Muscle layer of duodenum (tissue), 2 donors: ENCODE data around the gene PRAMEF25.
"Not testable (repeated sequence)": the region's sequence is repeated elsewhere in the genome, so short reads cannot be mapped to it uniquely, and the experiment has no call there.

Experiments
- H3K27ac ChIP-seq: one replicate; pipeline ENCODE4 v1.7.0; 2013; ENCODE audit warnings: mild to moderate bottlenecking, low read length
- H3K27me3 ChIP-seq: one replicate; pipeline ENCODE4 v1.7.0; 2013; ENCODE audit warnings: low read depth, mild to moderate bottlenecking, control low read depth, low read length
- H3K36me3 ChIP-seq, 2 donors: one replicate each; pipeline ENCODE4 v1.7.0; 2013; ENCODE audit warnings: low read length in 2 of 2, control low read depth in 1 of 2, mild to moderate bottlenecking in 1 of 2; ENCODE audit not compliant: insufficient read depth in 2 of 2, control insufficient read depth in 1 of 2
- H3K4me1 ChIP-seq, 2 donors: one replicate each; pipeline ENCODE4 v1.7.0; 2013; ENCODE audit warnings: low read length in 2 of 2, mild to moderate bottlenecking in 2 of 2, control low read depth in 1 of 2, moderate library complexity in 1 of 2; ENCODE audit not compliant: insufficient read depth in 2 of 2, control insufficient read depth in 1 of 2
- H3K4me3 ChIP-seq, 2 donors: one replicate each; pipeline ENCODE4 v1.7.0; 2013; ENCODE audit warnings: low read length in 2 of 2, low read depth in 1 of 2, mild to moderate bottlenecking in 1 of 2
- H3K9me3 ChIP-seq, 2 donors: one replicate each; pipeline ENCODE4 v1.7.0; 2013; ENCODE audit warnings: low read length in 2 of 2, control low read depth in 1 of 2, mild to moderate bottlenecking in 1 of 2; ENCODE audit not compliant: control insufficient read depth in 1 of 2
- donor health status: healthy.

Gene PRAMEF25

GRCh38 chr1:13070474-13070873 lies at the start of gene PRAMEF25:
TSS of gene PRAMEF25 (plus strand) at chr1:13070774. CDS start at chr1:13073694, 2,920 bp downstream.
- H3K4me1 ChIP-seq, H3K27me3 ChIP-seq, H3K4me3 ChIP-seq, H3K9me3 ChIP-seq, H3K36me3 ChIP-seq, H3K27ac ChIP-seq: not testable (repeated sequence)

GRCh38 chr1:13056475-13056874 lies 14.1 kb upstream of the PRAMEF25 start, which contains the start of gene PRAMEF27:
TSS of gene PRAMEF27 (minus strand) at chr1:13056575. CDS start at chr1:13053659, 2,916 bp downstream.
- not testable (repeated sequence) for H3K4me1 ChIP-seq, H3K36me3 ChIP-seq, H3K4me3 ChIP-seq, H3K27ac ChIP-seq, H3K27me3 ChIP-seq, H3K9me3 ChIP-seq

GRCh38 chr1:13116754-13117153 lies 46.2 kb downstream of the PRAMEF25 start, which contains the start of gene HNRNPCL2:
TSS of gene HNRNPCL2 (minus strand) at chr1:13116854. CDS start at chr1:13116400, 454 bp downstream.
- H3K36me3 ChIP-seq, H3K27me3 ChIP-seq, H3K27ac ChIP-seq, H3K9me3 ChIP-seq, H3K4me3 ChIP-seq, H3K4me1 ChIP-seq: not testable (repeated sequence)
